Endothelial cell of umbilical vein (primary cell): ENCODE results near the gene GLTP. TPM values are rescaled to one million over a fixed set of nuclear protein-coding genes. Genes with fewer than 3 reads are reported as not detected.

Source experiments
- BruUV-seq: library from RNA; stranded (reverse); fragments of 400-500 nt; replicated peaks from 2 replicates; lab custom pipeline; 2021; lab: Mats Ljungman, UMichigan
- CTCF ChIA-PET: fragments of 300-600, 350-600 bp; sonication (Branson Sonifier 250); formaldehyde crosslinking; loops from one replicate; lab custom pipeline; 2021; ENCODE audit warnings: antibody characterized with exemption, inconsistent platforms; lab: Charles Lee
- POLR2A ChIA-PET: fragments of 300-600, 350-600 bp; sonication (Branson Sonifier 250); formaldehyde crosslinking; loops from one replicate; lab custom pipeline; 2021; ENCODE audit warnings: antibody characterized with exemption, inconsistent platforms; lab: Charles Lee
- DNase-seq: peaks from one replicate; pipeline ENCODE4 v3.0.0-alpha.2; 2011; ENCODE audit warnings: low read depth, low spot score
- FAIRE-seq: peaks from 2 replicates; lab custom pipeline; 2011; peaks lifted over from hg19 to GRCh38; lab: Jason Lieb, UNC
- H2AFZ ChIP-seq: 2 replicates; pipeline ENCODE4 v1.6.0; 2012; ENCODE audit warnings: low read depth, low read length, control low read depth, inconsistent platforms
- H3K27ac ChIP-seq: 2 replicates; pipeline ENCODE4 v1.5.1; 2011; ENCODE audit warnings: low read depth, mild to moderate bottlenecking, control low read depth, low read length, moderate library complexity; ENCODE audit not compliant: insufficient read depth
- H3K27me3 ChIP-seq, 2 experiments: 2 replicates each; pipeline versions ENCODE4 v1.6.0 to v1.6.1; 2011; ENCODE audit warnings: low read length in 2 of 2, mixed read lengths in 1 of 2; ENCODE audit not compliant: control insufficient read depth in 2 of 2, insufficient read depth in 2 of 2
- H3K36me3 ChIP-seq, 2 experiments: 2 replicates in 1 of 2; 3 replicates in 1 of 2; pipeline ENCODE4 v1.5.1; 2011; ENCODE audit warnings: low read length in 2 of 2, mild to moderate bottlenecking in 1 of 2, moderate library complexity in 1 of 2; ENCODE audit not compliant: control insufficient read depth in 2 of 2, insufficient read depth in 2 of 2; ENCODE audit errors: extremely low read depth in 1 of 2
- H3K4me1 ChIP-seq: 3 replicates; pipeline ENCODE4 v1.5.1; 2011; ENCODE audit warnings: mild to moderate bottlenecking, low read length; ENCODE audit not compliant: control insufficient read depth, insufficient read depth; ENCODE audit errors: extremely low read depth
- H3K4me2 ChIP-seq: 2 replicates; pipeline ENCODE4 v1.6.1; 2011; ENCODE audit warnings: low read length, control low read depth, mixed read lengths; ENCODE audit not compliant: insufficient read depth
- H3K4me3 ChIP-seq, 3 experiments: fragments of 200-600 bp in 1 of 3; sonication (generic), shearing (Covaris generic) in 1 of 3; replicated peaks in 1 of 3; 2 replicates each; pipeline ENCODE4 v1.5.1; 2011 to 2016; ENCODE audit warnings: control low read depth in 3 of 3, low read length in 3 of 3, mild to moderate bottlenecking in 2 of 3, inconsistent platforms in 1 of 3, low read depth in 1 of 3, moderate library complexity in 1 of 3; ENCODE audit not compliant: insufficient read depth in 1 of 3
- H3K79me2 ChIP-seq: 2 replicates; pipeline ENCODE4 v1.6.0; 2012; ENCODE audit warnings: low read length, inconsistent platforms; ENCODE audit not compliant: control insufficient read depth, insufficient read depth
- H3K9ac ChIP-seq: replicated peaks from 2 replicates; pipeline ENCODE3; 2011; ENCODE audit warnings: low read length, control low read depth; ENCODE audit not compliant: insufficient read depth; ENCODE audit errors: extremely low read depth
- H3K9me1 ChIP-seq: replicated peaks from 3 replicates; pipeline ENCODE4 v1.6.0; 2011; ENCODE audit warnings: mild to moderate bottlenecking, low read length; ENCODE audit not compliant: control insufficient read depth, insufficient read depth; ENCODE audit errors: extremely low read depth
- H3K9me3 ChIP-seq: replicated peaks from 2 replicates; pipeline ENCODE4 v1.5.1; 2012; ENCODE audit warnings: low read length, inconsistent platforms; ENCODE audit not compliant: control insufficient read depth, insufficient read depth
- H4K20me1 ChIP-seq: replicated peaks from 2 replicates; pipeline ENCODE3; 2011; ENCODE audit warnings: mild to moderate bottlenecking, low read length; ENCODE audit not compliant: control insufficient read depth, insufficient read depth; ENCODE audit errors: extremely low read depth
- CTCF ChIP-seq, 2 donors: IDR thresholded peaks; 1 replicate in 1 of 2; 2 replicates in 1 of 2; pipeline ENCODE4 v1.5.1; 2011; ENCODE audit warnings: low read length in 2 of 2, mild to moderate bottlenecking in 2 of 2, moderate library complexity in 2 of 2, control low read depth in 1 of 2, inconsistent platforms in 1 of 2, low read depth in 1 of 2; ENCODE audit not compliant: insufficient read depth in 1 of 2; ENCODE audit errors: extremely low read depth in 1 of 2
- EZH2 ChIP-seq: IDR thresholded peaks from 2 replicates; pipeline ENCODE4 v1.6.1; 2012; ENCODE audit warnings: borderline replicate concordance, low read depth, mild to moderate bottlenecking, moderate library complexity, low read length, inconsistent platforms; ENCODE audit not compliant: severe bottlenecking
- FOS ChIP-seq: IDR thresholded peaks from 2 replicates; pipeline ENCODE4 v1.6.1; 2011; ENCODE audit warnings: mild to moderate bottlenecking, low read length, moderate library complexity, borderline replicate concordance; ENCODE audit not compliant: insufficient read depth
- GATA2 ChIP-seq: IDR thresholded peaks from 2 replicates; pipeline ENCODE4 v1.7.0; 2011; ENCODE audit warnings: low read depth, mild to moderate bottlenecking, moderate library complexity, mixed read lengths, low read length; ENCODE audit not compliant: insufficient read length, insufficient read depth
- JUN ChIP-seq: IDR thresholded peaks from 2 replicates; pipeline ENCODE4 v1.6.1; 2011; ENCODE audit warnings: borderline replicate concordance, low read depth; ENCODE audit not compliant: insufficient read length, insufficient read depth
- MAX ChIP-seq: IDR thresholded peaks from 2 replicates; pipeline ENCODE4 v1.6.1; 2011; ENCODE audit not compliant: insufficient read depth, insufficient read length
- MYC ChIP-seq: IDR thresholded peaks from one replicate; pipeline ENCODE4 v1.6.1; 2011; ENCODE audit warnings: mild to moderate bottlenecking, low read depth, low read length
- POLR2A ChIP-seq: IDR thresholded peaks from 2 replicates; pipeline ENCODE4 v1.6.1; 2012; ENCODE audit warnings: low read depth, mild to moderate bottlenecking, control low read depth, low read length
- POLR2AphosphoS5 ChIP-seq: IDR thresholded peaks from 2 replicates; pipeline ENCODE4 v1.6.1; 2012; ENCODE audit warnings: low read depth, mild to moderate bottlenecking, control low read depth, low read length, moderate library complexity; ENCODE audit not compliant: insufficient read depth
- dilution Hi-C: fragments of 300-500 bp; cut with MboI; formaldehyde crosslinking; loops from one replicate; pipeline ENCODE4 v1.15.0; 2019; ENCODE audit warnings: low sequenced_read_pairs; ENCODE audit not compliant: extremely low pct_ligation_motif_present
- intact Hi-C: fragments of 100-400 bp; cut with micrococcal nuclease; formaldehyde crosslinking; loops from one replicate; pipeline ENCODE4 v1.10.0; 2022
- polyA plus RNA-seq, 4 experiments: library from polyadenylated mRNA; depleted of rRNA in 3 of 4; stranded (reverse) in 3 of 4; unstranded in 1 of 4; fragments of >200 nt; gene quantifications; 2 replicates each; pipeline versions ENCODE4 v1.2.1 to v1.2.3, GENCODE V29; 2011 to 2012; ENCODE audit warnings: missing spikeins in 1 of 4
- total RNA-seq: library from RNA; stranded (reverse); gene quantifications from 2 replicates; pipeline ENCODE4 v1.2.3, GENCODE V29; 2021

The GLTP gene
- total and polyA plus RNA-seq, 2 donors (not counting 3 experiments of a cell fraction or from before 2014, with no cell fraction given): 21.5 to 46.6 TPM

GRCh38 chr12:109905301-109905700 lies 25.0 kb upstream of the GLTP start:
- Histone ChIP-seq H3K4me1 (peaks cover 6% of the 10 kb centered on the region), H2AFZ (no peak overlapping the region), H4K20me1 (no peaks in the 10 kb centered on the region), H3K79me2 (peaks cover 19% of the 10 kb centered on the region), H3K4me3 (no peak overlapping the region), H3K9ac (no peak overlapping the region), H3K27me3 (no peaks in the 10 kb centered on the region), H3K27ac (no peak overlapping the region), H3K9me3 (no peaks in the 10 kb centered on the region), H3K36me3 (peaks cover 24 to 27% of the 10 kb centered on the region in 2 experiments), H3K9me1 (no peaks in the 10 kb centered on the region), H3K4me2 (no peak overlapping the region)
- intact Hi-C loops: no loop called here
- TF ChIP-seq MYC (no peak), POLR2AphosphoS5 (no peak), JUN (no peak), POLR2A (no peak), FOS (no peak), GATA2 (no peak), CTCF (IDR thresholded peaks at IDR 0.05; ENCODE audit: extremely low read depth in 1 of 2, insufficient read depth in 1 of 2, low read depth in 1 of 2, low read length in 2 of 2) (no peak), MAX (no peak), EZH2 (no peak)
- ChIA-PET POLR2A (no interaction called here), CTCF (no interaction called here)
- no peak for FAIRE-seq
- BruUV-seq: no TSS peak
- dilution Hi-C loops: no loop called here
- DNase-seq: no peak
